GM18867 (cell line): ENCODE measurements around the gene KCTD14.
A peak's percentile ranks its signal among the peaks of the same experiment; 100 is the strongest.
"Not testable (repeated sequence)": the region's sequence is repeated elsewhere in the genome, so short reads cannot be mapped to it uniquely, and the experiment has no call there.

ENCODE experiments used
- ATAC-seq: cut with Tn5 transposase; IDR thresholded peaks from one replicate; pipeline ENCODE4 v1.9.1; 2021; ENCODE audit warnings: mild to moderate bottlenecking, moderate library complexity; ENCODE audit not compliant: unreplicated experiment

Gene KCTD14

DNA sequence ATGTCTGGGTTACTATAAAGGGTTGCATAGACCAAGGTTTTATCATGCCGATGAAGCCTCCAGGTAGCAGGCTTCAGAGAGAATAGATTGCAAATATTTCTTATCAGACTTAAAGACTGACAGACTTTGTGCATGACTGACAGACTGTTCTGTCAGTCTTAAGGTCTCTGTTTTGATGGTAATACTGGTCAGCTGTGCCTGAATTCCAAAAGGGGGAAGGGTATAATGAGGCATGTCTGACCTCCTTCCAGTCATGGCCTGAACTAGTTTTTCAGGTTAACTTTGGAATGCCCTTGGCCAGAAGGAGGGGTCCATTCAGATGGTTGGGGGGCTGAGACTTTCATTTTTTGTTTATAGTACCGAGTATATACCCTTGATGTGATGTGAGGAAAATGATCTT is 4.7 kb upstream of the KCTD14 start:
- ATAC-seq: no peak

DNA sequence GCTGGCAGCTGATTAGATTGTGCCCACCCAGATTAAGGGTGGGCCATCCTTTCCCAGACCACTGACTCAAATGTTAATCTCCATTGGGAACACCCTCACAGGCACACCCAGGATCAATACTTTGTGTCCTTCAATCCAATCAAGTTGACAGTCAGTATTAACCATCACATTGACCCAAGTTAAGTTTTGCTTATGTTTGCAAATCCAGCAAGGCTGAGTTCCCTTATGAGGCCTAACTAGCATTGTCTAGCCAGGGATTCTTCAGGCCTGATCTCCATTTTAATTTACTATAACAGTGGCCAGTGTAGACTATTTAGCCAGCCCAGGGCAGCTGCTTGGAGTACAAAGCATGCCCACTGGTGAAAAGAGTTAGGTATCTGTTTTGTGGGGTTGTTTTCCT is 2.3 kb upstream of the KCTD14 start:
- no peak for ATAC-seq

DNA sequence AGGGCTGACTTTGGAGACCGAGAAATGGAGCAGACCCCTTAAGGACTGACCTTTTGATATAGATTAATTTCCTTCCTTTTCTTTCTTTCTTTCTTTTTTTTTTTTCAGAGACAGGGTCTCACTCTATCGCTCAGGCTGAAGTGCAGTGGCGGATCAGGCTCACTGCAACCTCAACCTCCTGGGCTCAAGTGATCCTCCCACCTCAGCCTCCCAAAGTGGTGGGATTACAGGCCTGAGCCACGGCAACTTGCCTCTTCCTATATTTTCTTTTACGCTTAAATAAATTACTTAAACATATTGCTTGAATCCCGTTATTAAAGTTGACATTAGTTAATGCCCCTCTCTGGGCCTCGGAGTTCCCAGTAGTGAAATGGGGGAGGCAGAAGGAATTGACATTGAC is 350 bp upstream of the KCTD14 start:
- no peak for ATAC-seq

DNA sequence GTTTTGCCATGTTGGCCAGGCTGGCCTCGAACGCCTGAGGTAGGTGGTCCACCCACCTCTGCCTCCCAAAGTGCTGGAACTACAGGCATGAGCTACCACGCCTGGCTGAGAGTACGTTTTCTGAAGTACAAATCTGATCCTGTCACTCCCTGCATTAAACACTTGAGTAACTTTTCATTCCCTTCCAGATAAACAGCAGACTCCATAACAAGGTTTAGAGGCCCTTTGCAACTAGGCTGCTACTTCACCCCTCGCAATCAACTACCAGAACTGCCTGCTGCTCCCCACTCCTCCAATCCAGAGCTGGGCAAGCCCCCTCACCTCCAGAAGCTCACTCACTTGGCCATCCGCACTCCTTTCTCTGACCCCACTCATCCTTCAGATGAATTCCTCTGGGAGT is 1.5 kb downstream of the KCTD14 start:
- ATAC-seq: no peak

DNA sequence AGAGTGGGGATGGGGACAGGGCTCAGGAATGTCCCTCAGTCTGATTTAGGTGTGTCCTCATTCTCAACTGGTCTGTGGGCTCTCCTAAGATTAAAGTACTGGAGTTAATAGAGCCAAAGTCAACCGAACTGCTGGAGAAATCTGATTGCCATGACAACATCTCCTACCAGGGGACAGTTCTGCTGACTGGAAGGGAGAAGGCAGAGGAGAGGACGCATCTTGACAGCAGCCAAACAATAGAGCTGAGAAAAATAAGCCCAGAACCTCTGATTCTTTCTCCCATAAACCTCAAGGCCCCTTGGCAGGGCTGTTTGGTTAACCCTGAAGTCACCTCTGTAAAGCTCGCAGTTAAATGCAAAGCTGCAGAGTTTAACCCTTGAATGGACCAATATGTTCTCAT is 2.8 kb downstream of the KCTD14 start:
- no peak for ATAC-seq

DNA sequence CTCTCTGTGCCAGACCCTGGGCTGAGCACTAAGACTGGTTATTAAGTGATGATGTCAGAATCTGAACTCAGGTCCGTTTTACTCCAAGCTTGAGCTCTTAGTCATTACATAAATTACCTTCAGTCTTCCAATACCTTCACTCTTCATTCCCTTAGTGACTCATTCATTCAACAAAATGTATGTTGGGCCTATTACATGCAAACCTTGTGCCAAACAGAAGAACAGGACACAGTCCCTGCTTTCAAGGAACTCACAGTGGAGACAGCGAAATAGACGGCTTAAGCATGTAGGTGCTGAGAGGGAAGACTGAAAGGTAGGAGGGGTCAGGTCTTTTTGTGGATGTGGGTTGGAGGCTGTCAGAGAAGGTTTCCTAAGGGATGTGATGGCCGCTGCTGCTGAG is 3.3 kb downstream of the KCTD14 start:
- ATAC-seq: no peak

DNA sequence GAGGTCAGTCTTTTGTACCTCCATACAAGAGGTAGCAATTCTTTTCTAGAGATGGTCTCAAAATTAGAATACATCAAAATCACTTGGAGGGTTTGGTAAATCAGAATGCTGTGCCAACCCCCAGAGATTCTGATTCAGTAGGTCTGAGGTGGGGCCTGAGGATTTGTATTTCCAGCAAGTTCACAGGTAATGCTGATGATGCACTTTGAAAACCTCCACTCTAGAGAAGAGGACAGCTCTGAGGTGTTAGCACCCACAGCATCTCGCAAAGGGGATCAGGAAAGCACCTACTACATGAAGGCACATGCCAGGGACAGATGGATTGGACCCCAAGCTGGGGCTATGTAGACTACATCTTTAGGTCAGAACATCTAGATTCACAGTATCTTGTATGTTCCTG is 7.2 kb downstream of the KCTD14 start:
- ATAC-seq: no peak

DNA sequence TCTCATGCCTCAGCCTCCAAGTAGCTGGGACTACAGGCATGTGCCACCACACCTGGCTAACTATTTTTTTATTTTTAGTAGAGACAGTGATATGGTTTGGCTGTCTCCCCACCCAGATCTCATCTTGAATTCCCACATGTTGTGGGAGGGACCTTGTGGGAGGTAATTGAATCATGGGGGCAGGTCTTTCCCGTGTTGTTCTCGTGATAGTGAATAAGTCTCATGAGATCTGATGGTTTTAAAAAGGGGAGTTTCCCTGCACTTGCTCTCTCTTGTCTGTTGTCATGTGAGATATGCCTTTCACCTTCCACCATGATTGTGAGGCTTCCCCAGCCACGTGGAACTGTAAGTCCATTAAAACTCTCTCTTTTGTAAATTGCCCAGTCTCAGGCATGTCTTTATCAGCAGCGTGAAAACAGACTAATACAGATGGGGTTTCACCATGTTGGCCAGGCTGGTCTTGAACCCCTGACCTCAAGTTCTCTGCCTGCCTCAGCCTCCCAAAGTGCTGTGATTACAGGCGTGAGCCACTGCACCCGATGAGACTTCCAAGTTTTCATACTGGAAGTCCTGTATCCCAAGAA is 8.0 kb downstream of the KCTD14 start:
- not testable (repeated sequence) for ATAC-seq

DNA sequence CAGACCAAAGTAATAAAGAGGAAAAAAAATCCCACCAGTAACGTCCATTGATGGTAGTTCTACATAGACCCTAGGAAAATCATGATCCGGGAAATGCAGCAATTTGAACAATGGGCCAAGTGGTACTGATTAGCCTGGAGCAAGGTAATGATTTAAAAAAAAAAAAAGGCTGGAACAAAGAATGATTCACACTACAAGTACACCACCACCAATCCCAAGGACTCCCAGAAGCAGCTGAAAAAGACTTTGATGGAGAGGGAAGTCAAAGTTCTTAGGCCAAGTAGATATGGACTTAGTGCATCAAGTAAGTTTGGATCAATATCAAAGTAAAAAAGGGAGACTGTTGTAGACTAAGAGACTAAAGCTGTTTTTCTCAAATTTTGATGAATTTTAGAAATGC is 11.8 kb downstream of the KCTD14 start:
- no peak for ATAC-seq

DNA sequence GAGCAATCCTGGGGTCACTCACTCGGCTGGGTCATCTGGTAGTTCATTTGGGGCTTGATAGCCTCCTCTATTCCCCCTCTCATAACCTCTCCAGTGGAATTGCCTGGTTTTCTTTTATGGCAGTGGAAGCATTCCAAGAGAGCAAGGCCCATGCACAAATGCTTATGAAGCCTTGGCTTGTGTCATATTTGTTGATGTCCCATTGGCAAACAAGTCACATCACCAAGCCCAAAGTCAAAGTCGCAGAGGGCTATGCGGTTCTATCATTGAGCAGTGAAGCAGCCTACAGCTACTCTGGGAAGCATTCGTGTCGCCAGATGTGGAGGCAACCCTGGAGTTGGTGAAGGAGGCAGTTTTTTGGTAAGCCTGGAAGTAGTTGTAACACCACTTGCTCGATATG is 12.3 kb downstream of the KCTD14 start:
- ATAC-seq: no peak

DNA sequence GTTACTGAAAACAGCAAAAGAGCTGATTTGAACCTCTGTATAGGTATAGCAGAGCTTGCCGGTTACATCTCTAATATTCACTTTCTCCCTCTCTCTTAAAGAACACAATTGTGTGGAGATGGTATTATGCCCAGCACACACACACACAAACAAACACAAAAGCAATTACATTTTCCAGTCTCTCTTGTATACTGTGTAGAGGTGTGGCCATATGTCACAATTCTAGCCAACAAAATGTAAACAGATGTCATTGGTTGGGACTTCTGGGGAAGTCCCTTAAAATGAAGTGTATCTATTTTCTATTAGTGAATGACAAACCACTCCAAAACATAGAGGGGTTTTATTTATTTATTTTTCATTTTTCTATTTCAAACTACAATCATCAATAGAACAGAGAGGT is 12.8 kb downstream of the KCTD14 start:
- no peak for ATAC-seq

DNA sequence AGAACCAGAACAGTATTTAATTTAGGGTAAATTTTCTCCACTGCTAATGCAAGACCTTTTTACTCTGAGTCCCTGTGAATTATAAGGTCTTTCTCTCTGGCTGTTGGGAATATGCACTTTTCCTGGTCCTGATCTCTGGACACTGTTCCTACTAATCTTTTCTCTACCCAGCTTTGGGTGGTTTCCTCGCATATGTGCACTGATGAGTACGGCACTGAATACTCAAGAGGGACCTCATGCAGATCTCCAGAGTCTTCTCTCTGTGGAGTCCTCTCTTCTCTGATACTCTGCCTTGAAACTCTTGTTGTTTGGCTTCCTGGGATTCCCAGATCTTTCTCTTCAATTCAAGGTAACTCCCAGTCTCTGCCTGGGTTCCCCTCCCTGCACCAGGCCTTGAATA is 14.0 kb downstream of the KCTD14 start:
- ATAC-seq: no peak

DNA sequence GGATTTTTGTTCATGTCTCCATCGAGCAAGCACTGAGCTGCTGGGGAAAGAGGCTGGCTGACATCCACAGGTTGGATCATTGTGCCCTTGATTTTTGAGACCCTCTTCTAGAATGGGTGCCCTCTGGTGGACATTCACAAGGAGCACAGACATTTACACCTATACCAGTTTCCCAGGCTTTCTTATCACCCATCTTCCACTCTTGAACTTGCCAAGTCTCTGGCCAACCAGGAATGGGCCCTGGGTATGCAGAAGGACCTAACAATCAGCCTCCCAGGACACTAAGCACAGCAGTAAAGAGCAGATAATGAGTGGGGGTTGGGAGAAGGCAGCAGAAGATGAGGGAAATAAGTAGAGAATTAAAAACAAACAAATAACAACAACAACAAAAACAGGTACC is 22.9 kb downstream of the KCTD14 start:
- ATAC-seq: peak; percentile 66

DNA sequence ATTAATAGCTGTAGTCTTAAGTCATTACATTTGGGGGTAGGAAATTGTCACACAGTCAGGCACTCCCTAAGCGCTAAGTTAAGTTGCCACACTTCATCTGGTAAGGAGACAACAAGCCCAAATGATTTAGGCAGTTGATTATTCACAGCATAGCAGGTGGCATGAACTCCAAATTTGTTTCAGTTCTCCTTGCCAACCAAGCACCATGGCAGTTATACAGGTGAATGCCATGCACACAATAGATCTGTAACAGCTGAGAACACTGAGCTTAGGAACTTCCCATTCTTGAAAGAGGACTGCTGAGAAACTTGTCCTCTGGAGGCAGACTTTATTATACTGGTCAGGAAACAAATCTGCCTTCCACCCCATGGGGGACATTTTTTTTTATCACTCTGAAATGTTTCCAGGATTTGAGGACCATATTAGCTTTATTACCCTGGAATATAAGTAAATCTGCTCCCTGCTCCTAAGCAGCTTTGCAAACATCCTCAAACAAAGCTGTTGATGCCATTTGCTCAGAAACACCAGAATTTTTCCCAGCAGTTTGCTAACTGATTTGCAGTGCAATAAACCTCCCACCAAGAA is 23.5 kb downstream of the KCTD14 start:
- no peak for ATAC-seq

DNA sequence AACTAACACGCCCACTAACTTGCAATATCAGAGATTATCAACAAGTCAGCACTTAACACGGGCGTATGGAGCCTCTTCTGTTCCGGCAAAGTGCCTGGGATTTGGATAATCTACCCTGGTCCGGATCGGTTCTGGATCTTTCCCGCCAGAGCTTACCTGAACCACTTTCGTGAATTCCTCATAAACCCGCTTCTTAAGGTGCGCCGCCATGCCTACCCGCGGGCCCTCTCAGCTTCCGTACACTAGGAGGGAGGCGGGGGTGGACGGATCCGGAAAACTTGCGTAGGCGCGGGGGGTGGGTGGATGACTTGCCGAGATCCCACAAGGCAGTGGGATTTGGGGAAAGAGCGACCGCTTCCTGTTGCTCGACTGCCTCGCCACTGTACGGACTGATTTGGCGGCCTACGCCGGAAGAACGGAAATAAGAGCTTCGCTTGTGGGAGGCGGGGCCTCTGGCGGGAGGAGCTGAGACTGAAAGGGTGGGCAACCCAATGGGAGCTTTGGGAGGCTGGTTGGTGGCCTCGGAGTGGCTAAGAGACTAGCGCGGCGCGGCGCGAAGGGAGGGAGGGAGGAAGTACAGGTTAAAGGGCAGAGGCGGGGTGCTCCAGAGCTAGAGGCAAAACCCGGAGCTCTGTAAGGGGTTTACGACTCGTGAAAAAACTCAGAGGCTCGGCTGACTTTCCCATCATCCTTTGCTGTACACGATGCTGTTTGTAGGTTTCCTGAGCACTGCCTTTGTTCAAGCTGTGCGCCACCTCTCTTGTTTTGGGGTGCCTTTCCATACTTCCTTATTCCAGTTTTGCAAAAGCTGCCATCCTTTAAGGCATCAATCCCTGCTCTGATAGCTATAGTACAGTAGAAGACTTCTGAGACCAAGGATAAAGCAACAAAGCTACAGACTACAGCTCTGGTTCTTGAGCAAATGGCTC is 28.4 kb downstream of the KCTD14 start, which contains the start of gene INTS4:
Gene INTS4 (minus strand): TSS at position 235 of the 929 bp plus-strand sequence. CDS start 25 bp downstream, at position 210.
- ATAC-seq: peak; percentile 99

DNA sequence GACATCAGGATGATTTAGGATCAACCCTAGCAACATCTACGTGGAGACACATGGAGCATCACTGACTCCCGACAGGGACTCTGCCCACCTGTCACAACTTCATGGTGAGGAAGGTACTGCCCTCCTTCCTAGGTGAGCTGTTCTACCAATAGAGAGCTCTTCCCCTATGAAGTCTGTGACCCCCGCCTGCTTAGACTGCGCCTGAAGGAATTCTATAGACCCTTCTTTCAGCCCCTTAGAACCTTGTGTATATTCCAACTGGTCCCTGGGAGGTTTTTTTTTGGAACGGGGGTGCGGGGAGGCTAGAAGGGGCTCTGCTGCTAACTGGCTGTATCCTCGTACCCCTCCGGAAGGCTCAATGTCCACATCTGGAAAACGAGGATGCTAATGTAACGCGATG is 29.2 kb downstream of the KCTD14 start:
- ATAC-seq: no peak

DNA sequence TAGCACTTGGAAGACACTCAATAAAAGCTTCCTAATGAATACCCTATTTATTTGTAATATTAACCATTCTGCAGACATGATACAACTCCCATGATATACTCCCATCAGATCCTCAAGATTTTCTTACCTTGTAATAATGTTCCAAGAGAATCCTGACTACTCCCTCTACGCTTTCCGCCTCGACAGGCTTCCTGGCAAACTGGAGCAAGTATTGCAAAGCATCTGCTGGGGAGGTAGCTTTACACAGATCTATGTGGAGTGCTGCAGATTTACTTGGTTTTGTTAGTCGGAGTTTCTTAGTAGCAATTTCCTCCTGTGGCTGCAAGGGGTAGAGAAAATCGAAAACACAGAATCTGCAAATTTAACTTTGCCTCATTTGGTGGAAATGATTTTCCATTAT is 32.1 kb downstream of the KCTD14 start:
- ATAC-seq: no peak

DNA sequence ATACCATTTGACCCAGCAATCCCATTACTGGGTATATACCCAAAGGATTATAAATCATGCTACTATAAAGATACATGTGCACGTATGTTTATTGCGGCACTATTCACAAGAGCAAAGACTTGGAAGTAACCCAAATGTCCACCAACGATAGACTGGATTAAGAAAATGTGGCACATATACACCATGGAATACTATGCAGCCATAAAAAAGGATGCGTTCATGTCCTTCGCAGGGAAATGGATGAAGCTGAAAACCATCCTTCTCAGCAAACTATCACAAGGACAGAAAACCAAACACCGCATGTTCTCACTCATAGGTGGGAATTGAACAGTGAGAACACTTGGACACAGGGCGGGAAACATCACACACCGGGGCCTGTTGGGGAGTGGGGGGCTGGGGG is 36.6 kb downstream of the KCTD14 start:
- not testable (repeated sequence) for ATAC-seq

DNA sequence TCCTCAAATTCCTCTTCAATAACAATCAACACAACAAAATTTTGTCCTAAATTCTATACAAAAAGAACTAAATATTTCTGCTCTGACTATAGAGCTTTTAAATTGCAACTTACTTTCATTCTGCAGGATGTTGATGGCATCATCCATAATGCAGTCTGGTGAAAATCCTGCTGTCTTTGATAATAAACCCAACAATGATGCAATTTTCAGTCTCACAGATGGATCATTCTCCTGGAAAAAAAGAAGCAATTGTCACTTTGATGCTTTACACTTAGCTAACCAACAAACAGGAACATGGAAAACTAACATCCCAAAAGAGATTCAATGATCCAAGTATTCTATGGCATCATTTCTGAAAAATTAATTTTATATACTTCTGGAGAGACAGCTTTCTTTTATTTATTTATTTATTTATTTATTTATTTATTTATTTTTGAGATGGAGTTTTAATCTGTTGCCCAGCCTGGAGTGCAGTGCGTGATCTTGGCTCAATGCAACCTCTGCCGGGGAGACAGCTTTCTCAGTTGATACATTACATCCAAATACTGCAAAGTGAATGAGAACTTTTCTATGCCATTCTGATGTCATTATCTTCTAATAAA is 41.6 kb downstream of the KCTD14 start:
- ATAC-seq: no peak

DNA sequence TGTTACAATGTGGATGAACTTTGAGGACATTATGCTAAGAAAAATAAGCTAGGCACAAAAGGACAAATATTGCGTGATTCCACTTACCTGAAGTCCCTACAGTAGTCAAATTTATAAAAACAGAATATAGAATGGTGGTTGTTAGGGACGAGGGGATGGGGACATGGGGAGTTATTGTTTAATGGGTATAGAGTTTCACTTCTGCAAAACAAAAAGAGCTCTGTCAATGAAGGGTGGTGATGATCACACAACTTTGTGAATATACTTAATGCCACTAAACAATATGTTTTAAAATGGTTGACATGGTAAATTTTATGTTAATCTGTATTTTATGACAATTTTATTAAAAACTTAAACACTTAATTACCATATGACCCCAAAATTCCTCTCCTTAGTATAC is 54.7 kb downstream of the KCTD14 start:
- ATAC-seq: no peak

DNA sequence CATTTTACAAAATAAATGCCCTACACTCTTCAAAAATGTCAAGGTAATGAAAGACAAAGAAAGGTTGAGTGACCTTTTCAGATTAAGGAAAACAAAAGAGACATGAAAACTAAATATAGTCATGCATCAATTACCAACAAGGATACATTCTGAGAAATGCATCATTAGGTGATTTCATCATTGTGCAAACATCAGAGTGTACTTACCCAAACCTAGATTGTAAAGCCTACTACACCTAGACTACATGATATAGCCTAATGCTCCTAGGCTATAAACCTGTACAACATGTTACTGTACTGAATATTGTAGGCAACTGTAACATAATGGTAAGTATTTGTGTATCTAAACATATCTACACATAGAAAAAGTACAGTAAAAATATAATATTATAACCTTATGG is 55.3 kb downstream of the KCTD14 start:
- no peak for ATAC-seq

DNA sequence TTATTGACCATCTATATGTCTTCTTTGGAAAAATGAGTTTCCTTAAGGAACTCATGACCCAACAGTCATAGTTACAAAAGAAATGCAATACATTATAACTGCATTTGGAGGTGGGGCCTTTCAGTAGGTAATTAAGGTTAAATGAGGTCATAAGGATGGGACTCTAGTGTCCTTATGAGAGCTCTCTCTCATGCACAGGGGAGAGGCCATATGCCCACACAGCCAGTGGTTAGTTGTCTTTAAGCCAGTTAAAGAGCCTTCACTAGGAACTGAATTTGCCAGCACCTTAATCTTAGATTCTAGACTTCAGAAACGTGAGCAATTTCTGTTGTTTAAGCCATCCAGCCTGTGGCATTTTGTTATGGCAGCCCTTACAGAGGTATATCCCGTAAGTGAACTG is 56.0 kb downstream of the KCTD14 start:
- no peak for ATAC-seq
